Neural crest cell (in vitro differentiated cells): ENCODE measurements around the gene PREX1. TPM values are rescaled to one million over a fixed set of nuclear protein-coding genes. Genes with fewer than 3 reads are reported as not detected.

Experiments
- DNase-seq: peaks from one replicate; pipeline ENCODE4 v3.0.0; 2021; ENCODE audit warnings: low read depth, mixed read lengths, low spot score
- H3K27ac Mint-ChIP-seq: one replicate; pipeline ENCODE4 v1.8.0; 2021; ENCODE audit warnings: mild to moderate bottlenecking, mixed read lengths; ENCODE audit not compliant: unreplicated experiment
- H3K27me3 Mint-ChIP-seq: 2 replicates; pipeline ENCODE4 v1.8.0; 2021; ENCODE audit warnings: low read depth, mild to moderate bottlenecking, mixed read lengths
- H3K36me3 Mint-ChIP-seq: 2 replicates; pipeline ENCODE4 v1.8.0; 2021; ENCODE audit warnings: low read depth, mild to moderate bottlenecking, mixed read lengths
- H3K4me1 Mint-ChIP-seq: 2 replicates; pipeline ENCODE4 v1.8.0; 2021; ENCODE audit warnings: mixed read lengths
- H3K4me3 Mint-ChIP-seq: one replicate; pipeline ENCODE4 v1.8.0; 2021; ENCODE audit warnings: mild to moderate bottlenecking, mixed read lengths
- H3K9me3 Mint-ChIP-seq: 2 replicates; pipeline ENCODE4 v1.8.0; 2021; ENCODE audit warnings: mixed read lengths
- CTCF ChIP-seq: fragments of 200-600 bp; sonication (generic); conservative IDR thresholded peaks from 2 replicates; pipeline ENCODE4 v1.5.0; 2021; ENCODE audit warnings: antibody characterized with exemption, mild to moderate bottlenecking
- total RNA-seq: library from RNA; stranded (reverse); gene quantifications from 2 replicates; pipeline ENCODE4 v1.2.1, GENCODE V29; 2021

Gene PREX1
- total RNA-seq, 1 donor from 2014 or later, result 72.4 TPM

DNA sequence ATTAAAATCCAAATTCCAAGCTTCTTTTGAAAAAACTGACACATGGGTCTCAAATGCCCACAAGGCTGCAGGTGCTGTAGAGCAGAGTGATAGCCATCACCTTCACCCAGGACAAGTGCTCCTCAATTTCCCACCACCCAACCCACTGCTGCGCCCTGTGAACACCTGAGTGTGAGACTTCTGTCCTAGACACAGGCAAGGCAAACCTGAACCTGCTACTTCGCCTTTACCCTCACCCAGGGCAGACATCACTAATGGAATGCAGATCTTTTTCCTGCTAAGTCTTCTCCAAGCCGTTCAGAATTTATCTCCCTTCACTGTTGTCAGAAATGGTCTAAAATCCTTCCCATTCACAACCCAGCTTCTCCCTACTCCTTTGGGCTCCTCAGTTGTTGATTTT is 65.9 kb downstream of the PREX1 start:
- H3K27me3 Mint-ChIP-seq, result no peaks in the 10 kb centered on the region
- H3K4me1 Mint-ChIP-seq, result peaks cover 79% of the 10 kb centered on the region
- TF ChIP-seq CTCF, result no peak
- peaks cover 9% of the 10 kb centered on the region for H3K9me3 Mint-ChIP-seq
- H3K4me3 Mint-ChIP-seq, result no peak overlapping the region
- H3K27ac Mint-ChIP-seq, result no peak overlapping the region
- DNase-seq, result no peak
- H3K36me3 Mint-ChIP-seq, result peaks cover 18% of the 10 kb centered on the region

GRCh38 chr20:48761023-48761785 is 66.6 kb downstream of the PREX1 start:
- no peak for TF ChIP-seq CTCF
- Mint-ChIP-seq H3K27ac (no peak overlapping the region), H3K4me1 (peaks cover 74% of the 10 kb centered on the region), H3K4me3 (peak overlapping the region; percentile 1), H3K27me3 (no peaks in the 10 kb centered on the region), H3K36me3 (peaks cover 15% of the 10 kb centered on the region), H3K9me3 (peaks cover 6% of the 10 kb centered on the region)
- no peak for DNase-seq

- peaks cover 8% of the 10 kb centered on the region for H3K9me3 Mint-ChIP-seq
- H3K27me3 Mint-ChIP-seq, result no peaks in the 10 kb centered on the region
- peaks cover 18% of the 10 kb centered on the region for H3K36me3 Mint-ChIP-seq
- TF ChIP-seq CTCF, result no peak
- peak overlapping the region; percentile 1 for H3K4me3 Mint-ChIP-seq
- H3K4me1 Mint-ChIP-seq, result peaks cover 73% of the 10 kb centered on the region
- peak overlapping the region; percentile 4 for H3K27ac Mint-ChIP-seq
- no peak for DNase-seq
Observed at GRCh38 chr20:48760403-48760983, 67.3 kb downstream of the PREX1 start.

DNA sequence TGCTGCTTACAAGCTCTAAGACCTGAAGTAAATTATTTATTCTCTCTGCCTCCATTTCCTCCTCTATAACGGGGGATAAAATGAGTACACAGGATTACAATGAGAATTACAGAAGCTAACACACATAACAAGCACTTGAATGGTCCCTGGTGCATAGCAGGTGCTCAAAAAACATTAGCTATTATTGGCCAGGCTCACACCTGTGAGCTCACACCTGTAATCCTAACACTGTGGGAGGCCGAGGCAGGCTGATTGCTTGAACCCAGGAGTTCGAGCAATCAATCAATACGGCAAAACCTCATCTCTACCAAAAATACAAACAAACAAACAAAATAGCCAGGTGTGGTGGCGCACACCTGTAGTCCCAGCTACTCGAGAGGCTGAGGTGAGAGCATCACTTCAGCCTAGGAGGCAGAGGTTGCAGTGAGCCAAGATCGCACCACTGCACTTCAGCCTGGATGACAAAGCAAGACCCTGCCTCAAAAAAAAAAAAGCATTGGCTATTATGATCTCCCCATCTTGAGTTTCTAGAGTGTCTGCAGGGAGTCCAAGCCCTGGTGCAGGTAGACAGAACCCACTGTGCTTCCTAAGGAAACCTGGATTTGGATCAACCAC is 68.1 kb downstream of the PREX1 start:
- H3K4me1 Mint-ChIP-seq, result peaks cover 66% of the 10 kb centered on the region

More for the DNA sequence above, 68.1 kb downstream of the PREX1 start:
- no peak for TF ChIP-seq CTCF
- Mint-ChIP-seq H3K4me3 (no peak overlapping the region), H3K27me3 (no peaks in the 10 kb centered on the region), H3K36me3 (peaks cover 17% of the 10 kb centered on the region), H3K9me3 (peaks cover 6% of the 10 kb centered on the region), H3K27ac (no peak overlapping the region)
- DNase-seq, result no peak
